Testis (tissue), 3 donors: Measurements from ENCODE around the gene RABGGTB. TPM values are rescaled to one million over a fixed set of nuclear protein-coding genes. Genes with fewer than 3 reads are reported as not detected.

ENCODE experiments used
- DNase-seq: peaks from one replicate; pipeline ENCODE4 v3.0.0-alpha.2; 2019
- H3K27ac ChIP-seq, 2 donors: fragments of 200-600 bp; sonication (generic); one replicate each; pipeline ENCODE4 v1.5.1; 2019
- H3K27me3 ChIP-seq: fragments of 200-600 bp; sonication (generic); one replicate; pipeline ENCODE4 v1.5.1; 2019
- H3K36me3 ChIP-seq: fragments of 200-600 bp; sonication (generic); one replicate; pipeline ENCODE4 v1.5.1; 2017; ENCODE audit warnings: low read depth; ENCODE audit errors: missing control alignments
- H3K4me1 ChIP-seq: fragments of 200-600 bp; sonication (generic); one replicate; pipeline ENCODE4 v1.5.1; 2019
- H3K4me3 ChIP-seq, 2 donors: fragments of 200-600 bp; sonication (generic); one replicate each; pipeline ENCODE4 v1.5.1; 2017 to 2019
- H3K9me3 ChIP-seq: fragments of 200-600 bp; sonication (generic); one replicate; pipeline ENCODE4 v1.5.1; 2017
- POLR2A ChIP-seq: fragments of 450-650 bp; IDR thresholded peaks from one replicate; pipeline ENCODE4 v1.6.1; 2017; ENCODE audit warnings: antibody characterized with exemption, mild to moderate bottlenecking, moderate library complexity
- WGBS, 2 donors: methylation state at CpG; one replicate each; pipeline ENCODE4 v1.1.5; 2018; 5-methylcytosine and 5-hydroxymethylcytosine counted together
- intact Hi-C: fragments of 100-400 bp; cut with DNase I; formaldehyde crosslinking; loops from one replicate; pipeline ENCODE4 v1.15.1; 2023; ENCODE audit warnings: low total_unique reads
- polyA plus RNA-seq: library from polyadenylated mRNA; stranded (reverse); fragments of 350-450 nt; fragmentation: Illumina TruSeq; extraction: RNeasy Lipid Tissue Mini Kit (QIAGEN cat#74804); gene quantifications from one replicate; pipeline ENCODE4 v1.2.3, GENCODE V29; 2014; ENCODE audit warnings: low read depth, low replicate concordance; ENCODE audit not compliant: insufficient read depth
- total RNA-seq, 2 donors: library from RNA; depleted of rRNA; stranded (reverse); fragments of >200 nt; gene quantifications; one replicate each; pipeline ENCODE4 v1.2.3, GENCODE V29; 2016
- TF ChIP-seq, protein P1 (sequence below), 3 experiments: fragments of 450-650 bp in 2 of 3; fragments of 200-600 bp in 1 of 3; sonication (generic) in 1 of 3; IDR thresholded peaks; one replicate each; pipeline ENCODE4 v1.5.1; 2016 to 2019; ENCODE audit warnings: antibody characterized with exemption in 3 of 3, mild to moderate bottlenecking in 2 of 3, moderate library complexity in 1 of 3

RABGGTB gene
- total and polyA plus RNA-seq, 3 donors from 2014 or later: 31.3 to 45.0 (median 37.6) TPM

- no peak overlapping the region for H3K27ac ChIP-seq
- TF ChIP-seq, protein P1, sequence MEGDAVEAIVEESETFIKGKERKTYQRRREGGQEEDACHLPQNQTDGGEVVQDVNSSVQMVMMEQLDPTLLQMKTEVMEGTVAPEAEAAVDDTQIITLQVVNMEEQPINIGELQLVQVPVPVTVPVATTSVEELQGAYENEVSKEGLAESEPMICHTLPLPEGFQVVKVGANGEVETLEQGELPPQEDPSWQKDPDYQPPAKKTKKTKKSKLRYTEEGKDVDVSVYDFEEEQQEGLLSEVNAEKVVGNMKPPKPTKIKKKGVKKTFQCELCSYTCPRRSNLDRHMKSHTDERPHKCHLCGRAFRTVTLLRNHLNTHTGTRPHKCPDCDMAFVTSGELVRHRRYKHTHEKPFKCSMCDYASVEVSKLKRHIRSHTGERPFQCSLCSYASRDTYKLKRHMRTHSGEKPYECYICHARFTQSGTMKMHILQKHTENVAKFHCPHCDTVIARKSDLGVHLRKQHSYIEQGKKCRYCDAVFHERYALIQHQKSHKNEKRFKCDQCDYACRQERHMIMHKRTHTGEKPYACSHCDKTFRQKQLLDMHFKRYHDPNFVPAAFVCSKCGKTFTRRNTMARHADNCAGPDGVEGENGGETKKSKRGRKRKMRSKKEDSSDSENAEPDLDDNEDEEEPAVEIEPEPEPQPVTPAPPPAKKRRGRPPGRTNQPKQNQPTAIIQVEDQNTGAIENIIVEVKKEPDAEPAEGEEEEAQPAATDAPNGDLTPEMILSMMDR (IDR thresholded peaks at IDR 0.05): no peak
- TF ChIP-seq POLR2A: no peak
- H3K9me3 ChIP-seq: no peaks in the 10 kb centered on the region
- H3K4me3 ChIP-seq: no peak overlapping the region
- H3K27me3 ChIP-seq: no peaks in the 10 kb centered on the region
- intact Hi-C loops: no loop called here
- no peak for DNase-seq
- no peaks in the 10 kb centered on the region for H3K36me3 ChIP-seq
- 95 to 98% methylated on average over 3 of the region's 3 CpGs for WGBS, 2 donors
- H3K4me1 ChIP-seq: peaks cover 19% of the 10 kb centered on the region
Observed at GRCh38 chr1:75792091-75792490, 6.0 kb downstream of the RABGGTB start.

- H3K36me3 ChIP-seq: no peaks in the 10 kb centered on the region
- no peak for TF ChIP-seq POLR2A
- TF ChIP-seq, protein P1 (IDR thresholded peaks at IDR 0.05): no peak
- H3K4me1 ChIP-seq: peaks cover 5% of the 10 kb centered on the region
- no peak for DNase-seq
- no peak overlapping the region for H3K27ac ChIP-seq
- intact Hi-C loops: no loop called here
- no peaks in the 10 kb centered on the region for H3K9me3 ChIP-seq
- no peak overlapping the region for H3K4me3 ChIP-seq
- WGBS, 2 donors: 96 to 98% methylated on average over 2 of the region's 2 CpGs
- no peaks in the 10 kb centered on the region for H3K27me3 ChIP-seq
Observed at GRCh38 chr1:75794382-75794781, 8.3 kb downstream of the RABGGTB start.

GRCh38 chr1:75795703-75796193, 9.7 kb downstream of the RABGGTB start:
- WGBS, 2 donors: 92 to 98% methylated on average over 4 of the region's 4 CpGs

GRCh38 chr1:75796376-75797272, 10.6 kb downstream of the RABGGTB start, which contains the start of gene MSH4:
MSH4 (plus strand) TSS chr1:75796882; CDS start chr1:75796986, 104 bp downstream.
- no peaks in the 10 kb centered on the region for H3K9me3 ChIP-seq
- no peaks in the 10 kb centered on the region for H3K27me3 ChIP-seq
- TF ChIP-seq POLR2A: no peak
- TF ChIP-seq, protein P1 (IDR thresholded peaks at IDR 0.05): no peak
- 53 to 69% methylated on average over 16 to 34 of the region's 34 CpGs for WGBS, 2 donors
- intact Hi-C loops: no loop called here
- H3K4me3 ChIP-seq: peak within 1 kb of the TSS; percentile 35 to 60
- H3K36me3 ChIP-seq: no peaks in the 10 kb centered on the region
- no peaks in the 10 kb centered on the region for H3K4me1 ChIP-seq
- peak; percentile 49 for DNase-seq
- H3K27ac ChIP-seq: no peak within 1 kb of the TSS

More at GRCh38 chr1:75795703-75796193, 9.7 kb downstream of the RABGGTB start:
- Histone ChIP-seq H3K36me3 (no peaks in the 10 kb centered on the region), H3K4me1 (no peaks in the 10 kb centered on the region), H3K9me3 (no peaks in the 10 kb centered on the region), H3K27ac (no peak overlapping the region), H3K4me3 (no peak overlapping the region), H3K27me3 (no peaks in the 10 kb centered on the region)
- TF ChIP-seq POLR2A: no peak
- TF ChIP-seq, protein P1 (IDR thresholded peaks at IDR 0.05): no peak
- intact Hi-C loops: no loop called here
- DNase-seq: no peak
